Anterior cingulate cortex (tissue), 58 donors: ENCODE measurements around the gene ZNF467.

Source experiments
- DNase-seq, 58 donors: peaks; one replicate each; lab custom pipeline; 2025; lab: John Stamatoyannopoulos, UW

Gene ZNF467

DNA sequence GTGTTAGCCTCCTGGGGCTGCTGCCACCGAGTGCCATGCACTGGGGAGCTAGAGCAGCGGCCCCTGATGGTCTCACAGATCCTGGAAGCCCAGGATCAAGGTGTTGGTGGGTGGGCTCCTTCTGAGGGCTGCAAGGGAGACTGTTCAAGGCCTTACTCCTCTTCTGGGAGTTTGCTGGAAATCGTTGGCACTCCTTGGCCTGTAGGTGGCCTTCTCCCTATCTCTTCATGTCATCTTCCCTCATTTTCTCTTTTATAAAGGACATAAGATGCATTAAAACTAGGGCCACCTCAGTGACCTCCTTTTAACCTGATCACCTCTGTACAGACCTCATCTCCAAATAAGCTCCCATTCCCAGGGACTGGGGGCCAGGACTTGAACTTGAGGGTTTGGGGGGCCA, 37.8 kb upstream of the ZNF467 start:
- no peak for DNase-seq

DNA sequence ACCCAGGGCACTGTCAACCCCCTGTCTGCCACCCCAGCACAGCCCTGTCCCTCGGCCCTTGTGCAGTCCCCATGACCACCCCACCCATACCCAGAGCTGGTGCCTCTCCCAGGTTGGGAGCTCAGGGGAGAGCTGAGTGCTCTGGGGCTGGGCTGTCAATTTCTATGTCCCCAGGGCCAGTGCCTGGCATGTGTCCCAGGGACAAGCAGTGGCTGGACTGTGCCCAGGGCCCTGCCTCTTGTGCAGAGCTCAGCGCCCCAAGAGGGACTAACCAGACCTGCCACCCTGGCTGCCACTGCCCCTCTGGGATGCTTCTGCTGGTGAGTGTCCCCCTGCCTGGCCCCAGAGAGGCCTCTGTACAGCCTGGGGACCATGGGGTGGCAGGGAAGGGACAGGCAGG, 35.8 kb upstream of the ZNF467 start:
- peak in 18 of 58 donors; percentile 4 to 54 (median 12) for DNase-seq

DNA sequence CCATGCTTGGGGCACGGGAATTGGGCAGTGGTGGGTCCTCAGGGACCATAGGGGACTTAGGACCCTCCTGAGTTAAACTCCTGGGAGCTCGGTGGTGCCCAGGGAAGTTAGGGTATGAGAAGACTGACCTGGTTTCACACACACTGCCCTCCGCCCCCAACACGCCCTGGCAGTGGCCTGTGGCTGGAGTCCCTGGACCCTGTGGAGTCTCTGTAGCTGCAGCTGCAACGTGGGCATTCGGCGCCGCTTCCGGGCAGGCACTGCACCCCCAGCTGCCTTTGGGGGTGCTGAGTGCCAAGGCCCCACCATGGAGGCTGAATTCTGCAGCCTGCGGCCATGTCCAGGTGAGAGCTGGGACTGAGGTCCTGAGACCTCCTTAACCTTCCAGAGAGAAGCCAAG, 34.9 kb upstream of the ZNF467 start:
- no peak for DNase-seq

DNA sequence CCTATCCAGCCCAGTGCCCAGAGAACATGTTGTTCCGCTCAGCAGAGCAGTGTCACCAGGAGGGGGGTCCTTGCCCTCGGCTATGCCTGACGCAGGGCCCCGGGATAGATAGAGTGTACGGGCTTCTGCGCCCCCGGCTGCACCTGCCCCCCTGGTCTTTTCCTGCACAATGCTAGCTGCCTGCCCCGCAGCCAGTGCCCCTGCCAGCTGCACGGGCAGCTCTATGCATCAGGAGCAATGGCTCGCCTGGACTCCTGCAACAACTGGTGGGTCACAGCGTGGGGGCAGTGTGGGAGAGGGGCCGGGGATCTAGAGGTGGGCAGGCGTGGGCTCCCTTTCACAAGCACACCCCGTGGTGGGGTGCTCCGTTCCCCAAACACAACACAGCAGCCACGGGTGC, 33.3 kb upstream of the ZNF467 start:
- no peak for DNase-seq

DNA sequence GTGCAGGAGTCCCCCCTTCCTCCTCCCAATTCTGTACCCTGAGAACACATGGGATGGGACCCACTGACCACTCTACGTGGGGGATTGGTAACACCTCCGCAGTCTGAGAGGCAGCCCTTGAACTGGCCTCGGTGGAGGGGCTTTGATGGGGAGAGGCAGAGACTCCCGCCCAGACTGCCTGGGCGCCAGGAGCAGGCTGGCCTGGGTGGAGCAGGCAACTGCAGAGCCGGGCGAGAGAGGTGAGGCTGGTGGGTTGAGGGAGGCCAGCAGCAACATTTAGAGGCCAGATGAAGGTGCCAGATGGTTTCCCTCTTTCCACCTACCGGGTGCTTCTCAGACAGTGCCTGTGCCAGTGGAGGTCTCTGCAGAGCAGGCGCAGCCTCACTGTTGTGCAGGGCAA, 30.7 kb upstream of the ZNF467 start:
- no peak for DNase-seq

DNA sequence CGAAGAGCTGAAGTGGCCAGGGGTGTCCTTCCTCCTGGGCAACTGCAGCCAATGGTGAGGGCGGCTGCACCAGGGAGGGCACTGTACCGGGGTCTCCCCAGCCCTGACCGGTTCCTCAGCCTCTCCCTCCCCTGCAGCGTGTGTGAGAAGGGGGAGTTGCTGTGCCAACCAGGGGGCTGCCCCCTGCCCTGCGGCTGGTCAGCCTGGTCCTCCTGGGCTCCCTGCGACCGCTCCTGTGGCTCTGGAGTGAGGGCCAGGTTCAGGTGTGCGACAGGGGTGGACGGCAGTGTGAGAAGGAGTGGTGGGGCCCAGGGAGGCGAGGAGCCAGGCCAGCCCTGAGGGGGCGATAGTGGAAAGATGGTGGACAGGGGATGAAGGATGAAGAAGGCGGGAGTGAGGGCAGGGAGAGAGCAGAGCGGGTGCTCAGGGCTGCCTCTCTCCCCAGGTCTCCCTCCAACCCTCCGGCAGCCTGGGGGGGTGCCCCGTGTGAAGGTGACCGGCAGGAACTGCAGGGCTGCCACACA, 30.2 kb upstream of the ZNF467 start:
- no peak for DNase-seq

DNA sequence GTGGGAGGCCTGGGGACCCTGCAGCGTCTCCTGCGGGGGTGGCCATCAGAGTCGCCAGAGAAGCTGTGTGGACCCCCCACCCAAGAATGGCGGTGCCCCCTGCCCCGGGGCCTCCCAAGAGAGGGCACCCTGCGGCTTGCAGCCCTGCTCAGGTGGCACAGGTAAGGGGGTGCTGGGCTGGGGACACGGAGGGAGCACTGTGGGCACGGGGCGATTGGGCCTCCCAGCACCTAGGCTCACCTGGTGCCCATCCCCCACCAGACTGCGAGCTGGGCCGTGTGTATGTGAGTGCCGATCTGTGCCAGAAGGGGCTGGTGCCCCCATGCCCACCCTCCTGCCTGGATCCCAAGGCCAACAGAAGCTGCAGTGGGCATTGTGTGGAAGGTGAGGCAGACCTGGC, 29.6 kb upstream of the ZNF467 start:
- DNase-seq = no peak

DNA sequence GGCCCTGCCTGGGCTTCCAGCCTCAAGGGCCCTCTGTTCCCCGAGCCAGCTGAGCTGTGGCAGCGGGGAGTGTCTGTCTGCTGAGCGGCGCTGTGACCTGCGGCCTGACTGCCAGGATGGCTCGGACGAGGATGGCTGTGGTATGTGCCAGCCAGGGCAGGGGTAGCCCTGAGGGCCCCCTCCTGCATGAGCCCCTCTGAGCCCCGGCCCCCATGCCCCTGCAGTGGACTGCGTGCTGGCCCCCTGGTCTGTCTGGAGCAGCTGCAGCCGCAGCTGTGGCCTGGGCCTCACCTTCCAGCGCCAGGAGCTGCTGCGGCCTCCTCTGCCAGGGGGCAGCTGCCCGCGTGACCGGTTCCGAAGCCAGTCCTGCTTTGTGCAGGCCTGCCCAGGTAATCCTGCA, 28.4 kb upstream of the ZNF467 start:
- no peak for DNase-seq

DNA sequence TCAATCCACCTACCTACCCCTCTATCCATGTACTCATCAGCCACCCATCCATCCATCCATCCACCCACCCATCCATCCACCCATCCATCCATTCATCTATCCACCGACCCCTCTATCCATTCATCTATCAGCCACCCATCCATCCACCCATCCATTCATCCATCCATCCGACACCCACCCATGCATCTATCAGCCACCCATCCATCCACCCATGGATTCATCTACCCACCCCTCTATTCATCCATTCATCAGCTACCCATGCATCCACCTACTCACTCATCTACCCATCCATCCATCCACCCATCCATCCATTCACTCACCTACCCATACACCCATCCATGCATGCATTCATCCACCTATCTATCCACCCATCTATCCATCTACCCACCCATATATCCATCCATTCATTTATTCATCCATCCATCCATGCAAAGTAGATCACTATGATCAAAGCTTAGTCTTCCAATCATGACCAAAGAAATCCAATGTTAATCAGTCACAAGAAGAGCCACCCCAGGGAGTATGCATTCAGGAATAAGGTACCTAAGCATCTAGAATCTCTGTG, 27.7 kb upstream of the ZNF467 start:
- no peak for DNase-seq

DNA sequence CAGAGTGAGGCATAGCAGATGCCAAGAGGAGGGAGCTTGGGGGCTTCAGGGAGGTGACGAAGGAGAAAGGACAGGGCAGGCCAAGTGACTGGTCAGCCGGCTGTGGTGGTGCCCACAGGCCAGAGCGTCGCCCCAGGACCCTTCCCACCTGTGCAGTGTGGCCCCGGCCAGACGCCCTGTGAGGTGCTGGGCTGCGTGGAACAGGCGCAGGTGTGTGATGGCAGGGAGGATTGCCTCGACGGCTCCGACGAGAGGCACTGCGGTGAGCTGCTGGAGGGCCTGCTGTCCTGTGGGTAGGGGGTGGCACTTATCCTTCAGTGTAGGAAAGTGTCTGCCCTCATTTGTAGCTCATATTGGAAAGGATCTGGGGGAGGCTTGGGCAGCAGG, 26.8 kb upstream of the ZNF467 start:
- no peak for DNase-seq

DNA sequence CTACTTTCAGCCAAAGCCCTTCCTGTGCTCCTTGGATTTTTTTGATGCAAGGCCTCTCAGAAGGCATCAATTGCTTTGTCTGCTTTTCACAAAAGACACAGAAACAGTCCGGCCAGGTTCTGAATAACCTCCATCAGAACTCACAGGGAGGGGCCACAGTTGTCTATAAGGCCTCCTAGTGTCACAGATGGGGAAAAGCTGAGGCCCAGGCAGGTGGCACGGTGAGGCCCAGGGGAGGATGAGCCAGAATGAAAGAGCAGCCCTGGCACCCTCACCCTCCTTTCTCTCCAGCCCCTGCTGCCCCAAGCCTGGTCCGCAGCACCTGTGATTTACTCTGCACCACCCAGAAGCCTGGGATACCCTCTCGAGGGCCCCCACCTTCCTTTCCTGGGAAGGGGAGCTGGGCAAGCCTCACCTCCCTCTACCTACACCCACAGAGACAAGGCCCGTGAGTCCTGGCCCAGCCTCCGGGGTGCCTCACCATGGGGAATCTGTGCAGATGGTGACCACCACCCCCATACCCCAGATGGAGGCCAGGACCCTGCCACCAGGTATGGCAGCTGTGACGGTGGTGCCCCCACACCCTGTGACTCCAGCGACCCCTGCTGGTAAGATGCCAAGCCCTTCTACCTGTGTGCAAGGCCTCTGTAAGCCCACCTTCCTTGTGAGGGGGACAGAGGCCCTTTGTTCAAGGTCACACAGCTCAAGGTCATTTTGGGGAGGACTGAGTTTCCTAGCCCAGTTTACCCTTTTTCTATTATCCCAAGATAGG, 26.2 kb upstream of the ZNF467 start:
- DNase-seq = peak in 2 of 58 donors; percentile 7 to 8

DNA sequence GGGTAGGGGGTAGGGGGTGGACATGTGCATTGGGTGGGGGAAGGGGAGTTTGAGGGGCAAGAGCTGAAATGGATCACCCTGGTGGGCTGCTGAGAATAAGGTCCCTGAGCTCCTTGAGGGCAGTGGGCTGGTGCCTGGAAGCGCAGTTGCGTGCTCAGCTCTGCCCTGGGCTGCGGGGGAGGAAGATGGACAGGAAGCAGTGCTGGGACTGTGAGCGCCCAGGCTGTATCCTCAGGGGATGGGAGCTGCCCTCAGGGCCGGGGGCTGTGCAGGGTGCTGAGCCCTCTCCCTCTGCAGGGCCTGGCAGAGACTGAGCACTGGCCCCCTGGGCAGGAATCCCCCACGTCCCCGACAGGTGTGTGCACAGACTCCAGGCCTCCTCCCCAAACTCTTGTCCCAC, 24.4 kb upstream of the ZNF467 start:
- DNase-seq = no peak

DNA sequence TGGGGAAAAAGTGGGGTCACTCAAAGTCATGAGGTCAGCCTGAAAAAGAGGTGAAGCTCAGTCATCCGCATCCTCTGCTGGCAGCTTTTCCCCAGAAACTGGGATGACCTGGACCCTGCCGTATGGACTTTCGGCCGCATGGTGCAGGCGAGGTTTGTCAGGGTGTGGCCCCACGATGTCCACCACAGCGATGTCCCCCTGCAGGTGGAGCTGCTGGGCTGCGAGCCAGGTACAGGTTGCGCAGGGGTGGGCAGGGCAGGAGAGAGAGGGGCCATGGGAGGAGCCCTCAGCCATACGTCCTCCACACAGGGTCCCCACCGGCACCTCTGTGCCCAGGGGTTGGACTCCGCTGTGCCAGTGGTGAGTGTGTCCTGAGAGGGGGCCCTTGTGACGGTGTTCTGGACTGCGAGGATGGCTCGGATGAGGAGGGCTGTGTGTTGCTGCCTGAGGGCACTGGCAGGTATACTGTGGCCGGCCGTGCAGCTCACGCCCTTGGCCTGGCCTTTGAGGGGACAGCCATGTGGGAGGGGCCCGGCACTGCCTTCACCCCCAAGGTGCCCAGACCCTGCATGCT, 23.0 kb upstream of the ZNF467 start:
- DNase-seq = no peak

DNA sequence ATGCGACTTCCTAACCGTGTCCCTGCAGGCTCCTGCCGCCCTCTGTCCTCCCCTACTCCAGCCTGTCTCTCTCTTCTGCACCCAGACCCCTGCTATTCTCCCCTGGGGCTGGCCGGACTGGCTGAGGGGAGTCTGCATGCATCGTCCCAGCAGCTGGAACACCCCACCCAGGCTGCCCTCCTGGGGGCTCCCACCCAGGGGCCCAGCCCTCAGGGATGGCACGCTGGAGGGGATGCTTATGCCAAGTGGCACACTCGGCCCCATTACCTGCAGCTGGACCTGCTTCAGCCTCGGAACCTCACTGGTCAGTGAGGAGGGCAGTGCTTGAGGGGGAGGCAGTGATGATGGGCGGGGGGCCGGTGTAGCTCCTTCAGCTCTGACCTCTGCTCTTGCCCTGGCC, 21.7 kb upstream of the ZNF467 start:
- no peak for DNase-seq

DNA sequence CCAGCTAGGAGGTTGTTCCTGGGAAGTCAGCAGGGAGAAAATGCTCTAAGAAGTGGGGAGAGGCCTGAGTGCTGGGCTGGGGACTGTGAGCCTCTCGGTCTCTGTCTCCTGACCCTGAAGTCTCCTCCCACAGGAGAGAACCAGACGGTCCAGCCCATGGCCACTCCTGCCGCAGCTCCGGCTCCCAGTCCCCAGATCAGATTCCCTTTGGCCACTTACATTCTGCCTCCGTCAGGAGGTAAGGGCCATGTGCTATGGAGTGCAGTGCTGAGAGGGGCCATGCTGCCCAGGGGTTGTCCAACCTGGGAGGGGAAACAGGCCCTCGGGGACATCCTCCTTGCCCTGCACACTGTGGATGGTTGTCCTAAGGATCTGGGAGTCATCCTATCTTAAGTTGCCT, 21.3 kb upstream of the ZNF467 start:
- no peak for DNase-seq

DNA sequence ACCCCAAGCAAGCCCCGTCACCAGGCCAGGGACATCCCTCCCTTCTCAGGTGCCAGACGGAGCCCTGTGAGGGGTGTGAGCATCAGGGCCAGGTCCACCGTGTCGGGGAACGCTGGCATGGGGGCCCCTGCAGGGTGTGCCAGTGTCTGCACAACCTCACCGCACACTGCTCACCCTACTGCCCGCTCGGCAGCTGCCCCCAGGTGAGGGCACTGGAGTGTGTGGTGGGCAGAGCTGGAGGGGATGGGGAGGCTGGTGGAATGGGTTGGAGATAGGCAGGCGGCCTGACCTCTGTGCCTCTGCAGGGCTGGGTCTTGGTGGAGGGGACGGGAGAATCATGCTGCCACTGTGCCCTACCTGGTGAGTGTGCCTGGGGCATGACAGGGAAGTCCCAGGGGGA, 19.9 kb upstream of the ZNF467 start:
- no peak for DNase-seq

DNA sequence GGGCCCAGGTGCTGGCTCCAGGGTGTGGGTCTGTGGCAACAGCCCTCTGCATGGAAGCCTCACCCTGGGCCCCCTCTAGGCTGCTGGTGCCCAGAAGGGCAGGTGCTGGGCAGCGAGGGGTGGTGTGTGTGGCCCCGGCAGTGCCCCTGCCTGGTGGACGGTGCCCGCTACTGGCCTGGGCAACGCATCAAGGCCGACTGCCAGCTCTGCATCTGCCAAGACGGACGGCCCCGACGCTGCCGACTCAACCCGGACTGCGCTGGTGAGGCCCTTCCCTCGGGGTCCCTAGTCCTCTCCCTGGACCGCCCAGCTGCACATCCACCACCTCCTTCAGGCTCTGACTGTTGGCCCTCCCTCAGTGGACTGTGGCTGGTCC, 18.8 kb upstream of the ZNF467 start:
- DNase-seq = no peak

DNA sequence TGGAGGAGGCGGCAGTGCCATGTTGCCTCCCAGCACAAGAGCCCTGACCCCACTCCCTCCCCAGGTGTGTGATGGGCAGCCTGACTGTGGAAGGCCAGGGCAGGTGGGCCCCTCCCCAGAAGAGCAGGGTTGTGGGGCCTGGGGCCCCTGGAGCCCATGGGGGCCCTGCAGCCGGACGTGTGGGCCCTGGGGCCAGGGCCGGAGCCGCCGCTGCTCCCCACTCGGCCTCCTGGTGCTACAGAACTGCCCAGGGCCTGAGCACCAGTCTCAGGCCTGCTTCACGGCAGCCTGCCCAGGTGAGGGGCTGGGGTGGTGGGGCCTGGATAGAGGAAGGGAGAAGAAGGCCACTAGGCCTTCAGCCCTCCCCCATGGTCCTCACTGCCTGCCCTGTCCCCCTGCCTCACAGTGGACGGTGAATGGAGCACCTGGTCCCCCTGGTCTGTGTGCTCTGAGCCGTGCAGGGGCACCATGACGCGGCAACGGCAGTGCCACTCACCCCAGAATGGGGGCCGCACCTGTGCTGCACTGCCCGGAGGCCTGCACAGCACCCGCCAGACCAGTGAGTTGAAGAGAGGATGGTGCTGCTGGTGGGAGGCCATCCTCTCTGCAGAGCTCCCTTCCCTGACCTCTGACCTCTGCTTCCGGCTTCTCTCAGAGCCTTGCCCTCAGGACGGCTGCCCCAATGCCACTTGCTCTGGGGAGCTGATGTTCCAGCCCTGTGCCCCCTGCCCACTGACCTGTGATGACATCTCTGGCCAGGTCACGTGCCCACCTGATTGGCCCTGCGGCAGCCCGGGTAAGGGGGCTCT, 18.2 kb upstream of the ZNF467 start:
- no peak for DNase-seq

DNA sequence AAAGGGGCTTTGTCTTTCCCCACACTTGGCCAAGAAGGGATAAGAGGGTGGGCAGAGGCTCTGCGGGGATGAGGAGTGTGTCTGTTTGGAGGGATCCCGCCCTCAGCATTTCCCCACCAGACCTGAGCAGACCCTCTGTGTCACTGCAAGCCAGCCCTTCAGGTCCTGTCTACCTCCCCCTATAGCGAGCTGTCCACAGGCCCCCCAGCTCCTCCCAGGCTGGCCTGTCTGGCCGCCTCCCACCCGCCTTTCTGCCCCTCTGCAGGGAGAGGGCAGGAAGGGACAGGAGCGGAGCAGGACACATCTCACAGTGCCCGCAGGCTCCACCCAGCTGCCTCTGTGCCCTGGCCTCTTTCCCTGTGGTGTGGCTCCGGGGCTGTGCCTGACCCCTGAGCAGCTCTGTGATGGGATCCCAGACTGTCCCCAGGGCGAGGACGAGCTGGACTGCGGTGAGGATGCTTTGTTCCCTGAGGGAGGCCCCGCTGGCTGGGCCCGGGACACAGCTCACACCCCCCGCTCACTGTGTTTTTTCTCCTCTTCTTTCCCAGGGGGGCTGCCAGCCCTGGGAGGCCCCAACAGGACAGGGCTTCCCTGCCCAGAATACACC, 17.5 kb upstream of the ZNF467 start:
- DNase-seq = no peak

DNA sequence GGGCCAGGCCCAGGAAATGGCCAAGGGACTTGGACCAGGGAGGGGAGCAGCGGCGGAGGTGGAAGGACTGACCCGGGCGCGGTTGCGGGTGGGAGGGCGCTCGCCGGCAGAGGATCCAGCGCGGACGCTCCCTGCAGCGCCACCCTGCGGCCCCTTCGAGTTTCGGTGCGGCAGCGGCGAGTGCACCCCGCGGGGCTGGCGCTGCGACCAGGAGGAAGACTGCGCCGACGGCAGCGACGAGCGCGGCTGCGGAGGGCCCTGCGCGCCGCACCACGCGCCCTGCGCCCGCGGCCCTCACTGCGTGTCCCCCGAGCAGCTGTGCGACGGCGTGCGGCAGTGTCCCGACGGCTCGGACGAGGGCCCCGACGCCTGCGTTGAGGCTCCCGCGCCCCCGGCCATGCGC, 16.8 kb upstream of the ZNF467 start:
- DNase-seq = peak in 3 of 58 donors; percentile 17 to 22 (median 22)

DNA sequence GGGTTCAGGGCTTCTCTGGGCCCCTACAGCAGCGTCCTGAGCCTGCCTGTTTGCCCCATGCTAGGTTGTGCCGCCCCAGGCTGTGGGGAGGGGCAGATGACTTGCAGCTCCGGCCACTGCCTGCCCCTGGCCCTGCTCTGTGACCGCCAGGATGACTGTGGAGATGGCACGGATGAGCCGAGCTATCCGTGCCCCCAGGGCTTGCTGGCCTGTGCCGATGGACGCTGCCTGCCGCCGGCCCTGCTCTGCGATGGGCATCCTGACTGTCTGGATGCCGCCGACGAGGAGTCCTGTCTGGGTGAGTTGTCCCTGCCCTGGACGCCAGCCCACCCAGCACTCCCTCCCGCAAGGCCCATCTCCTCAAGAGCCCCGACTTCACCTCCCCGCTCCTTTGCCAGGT, 15.7 kb upstream of the ZNF467 start:
- DNase-seq = no peak
